GM23338 (cell line): ENCODE data around the gene SNAI1. TPM values are rescaled to one million over a fixed set of nuclear protein-coding genes. Genes with fewer than 3 reads are reported as not detected.

Source experiments
- polyA plus RNA-seq: library from polyadenylated mRNA; unstranded; fragments of >200 nt; fragmentation: Nextera tagmentation; extraction: Ambion mirVana; gene quantifications from 2 replicates; pipeline ENCODE4 v1.2.1, GENCODE V29; 2016
- small RNA-seq: library from RNA; depleted of rRNA; stranded (forward); fragments of <200 nt; gene quantifications from one replicate; pipeline ENCODE3, GENCODE V24; 2014; ENCODE audit warnings: low replicate concordance
- total RNA-seq: library from RNA; depleted of rRNA; stranded (reverse); fragments of >200 nt; shearing (Covaris generic); gene quantifications from 2 replicates; pipeline ENCODE4 v1.2.3, GENCODE V29; 2014; rRNA removed

SNAI1 gene
- total and polyA plus RNA-seq, 2 experiments from 2014 or later: 4.2 to 8.4 TPM

Small RNAs within 50 kb of the gene (small RNA-seq; reads per million reads assigned to genes)
- not detected for gene RF00017
- not detected for gene RNU6-147P

Other genes with a start within 250 kb of the SNAI1 start
- 6.4 and 7.0 TPM in 2 replicates for gene SLC9A8, start 170.2 kb upstream of the SNAI1 start, total RNA-seq
- 2.6 and 4.4 TPM in 2 replicates for gene SLC9A8, start 170.2 kb upstream of the SNAI1 start, polyA plus RNA-seq
- 8.7 and 9.3 TPM in 2 replicates for gene SPATA2, start 67.5 kb upstream of the SNAI1 start, total RNA-seq
- 4.9 and 5.3 TPM in 2 replicates for gene SPATA2, start 67.5 kb upstream of the SNAI1 start, polyA plus RNA-seq
- 211 and 279 TPM in 2 replicates for gene RNF114, start 46.6 kb upstream of the SNAI1 start, total RNA-seq
- gene RNF114, start 46.6 kb upstream of the SNAI1 start, polyA plus RNA-seq: 153 and 155 TPM in 2 replicates
- 85.7 and 105 TPM in 2 replicates for gene UBE2V1, start 130.2 kb downstream of the SNAI1 start, total RNA-seq
- gene UBE2V1, start 130.2 kb downstream of the SNAI1 start, polyA plus RNA-seq: 293 and 302 TPM in 2 replicates
- gene PEDS1, start 170.7 kb downstream of the SNAI1 start, total RNA-seq: 33.0 and 43.6 TPM in 2 replicates
- gene PEDS1, start 170.7 kb downstream of the SNAI1 start, polyA plus RNA-seq: 31.6 and 34.5 TPM in 2 replicates
- 20.5 and 25.4 TPM in 2 replicates for gene CEBPB, start 207.8 kb downstream of the SNAI1 start, total RNA-seq
- 20.6 and 23.7 TPM in 2 replicates for gene CEBPB, start 207.8 kb downstream of the SNAI1 start, polyA plus RNA-seq